Common myeloid progenitor, CD34-positive (primary cell): ENCODE data around the gene CREG1.

ENCODE experiments used
- CTCF ChIA-PET: fragments of 350-600 bp; sonication (Branson Sonifier 250); formaldehyde crosslinking; loops from one replicate; lab custom pipeline; 2021; ENCODE audit warnings: antibody characterized with exemption; lab: Charles Lee
- POLR2A ChIA-PET: fragments of 350-600 bp; sonication (Branson Sonifier 250); formaldehyde crosslinking; loops from one replicate; lab custom pipeline; 2021; ENCODE audit warnings: antibody characterized with exemption; lab: Charles Lee
- DNase-seq, 3 donors: peaks; one replicate each; pipeline versions ENCODE4 v3.0.0 to v3.0.0-alpha.2; 2013
- H3K27ac ChIP-seq, 2 experiments: 1 replicate in 1 of 2; 2 replicates in 1 of 2; pipeline ENCODE4 v1.7.0; 2013; ENCODE audit warnings: inconsistent platforms in 2 of 2, low read length in 2 of 2, mild to moderate bottlenecking in 2 of 2, low read depth in 1 of 2, moderate library complexity in 1 of 2; ENCODE audit not compliant: severe bottlenecking in 2 of 2, insufficient read depth in 1 of 2, poor library complexity in 1 of 2
- H3K27me3 ChIP-seq, 5 experiments: replicated peaks in 2 of 5; 1 replicate in 3 of 5; 2 replicates in 2 of 5; pipeline versions ENCODE4 v1.6.1 to v1.7.0; 2013; ENCODE audit warnings: low read length in 4 of 5, mild to moderate bottlenecking in 2 of 5, moderate library complexity in 2 of 5, inconsistent platforms in 1 of 5; ENCODE audit not compliant: insufficient read depth in 5 of 5, control insufficient read depth in 4 of 5
- H3K36me3 ChIP-seq, 4 experiments: 1 replicate in 2 of 4; 2 replicates in 2 of 4; pipeline versions ENCODE4 v1.6.1 to v1.7.0; 2013; ENCODE audit warnings: low read length in 3 of 4, control low read depth in 1 of 4, mild to moderate bottlenecking in 1 of 4; ENCODE audit not compliant: control insufficient read depth in 4 of 4, insufficient read depth in 4 of 4
- H3K4me1 ChIP-seq, 4 experiments: 1 replicate in 3 of 4; 2 replicates in 1 of 4; pipeline versions ENCODE4 v1.6.1 to v1.7.1; 2013; ENCODE audit warnings: low read length in 3 of 4, mild to moderate bottlenecking in 3 of 4, control low read depth in 1 of 4, inconsistent platforms in 1 of 4, moderate library complexity in 1 of 4; ENCODE audit not compliant: control insufficient read depth in 4 of 4, insufficient read depth in 4 of 4; ENCODE audit errors: control extremely low read depth in 1 of 4
- H3K4me3 ChIP-seq, 7 experiments: 1 replicate in 4 of 7; 2 replicates in 3 of 7; pipeline versions ENCODE4 v1.5.1 to v1.7.0; 2013; ENCODE audit warnings: mild to moderate bottlenecking in 7 of 7, low read length in 6 of 7, moderate library complexity in 6 of 7, inconsistent platforms in 2 of 7, low read depth in 2 of 7, control low read depth in 1 of 7; ENCODE audit not compliant: insufficient read depth in 4 of 7, control insufficient read depth in 1 of 7; ENCODE audit errors: extremely low read depth in 1 of 7
- H3K9me3 ChIP-seq, 5 experiments: 1 replicate in 4 of 5; 2 replicates in 1 of 5; pipeline versions ENCODE4 v1.6.1 to v1.7.1; 2013; ENCODE audit warnings: low read length in 4 of 5, mild to moderate bottlenecking in 2 of 5, inconsistent platforms in 1 of 5, low read depth in 1 of 5, moderate library complexity in 1 of 5; ENCODE audit not compliant: control insufficient read depth in 4 of 5, insufficient read depth in 2 of 5; ENCODE audit errors: control extremely low read depth in 1 of 5
- WGBS: methylation state at CpG from one replicate; pipeline ENCODE4 v1.1.5; 2013; ENCODE audit not compliant: insufficient coverage; 5-methylcytosine and 5-hydroxymethylcytosine counted together

CREG1 gene

DNA sequence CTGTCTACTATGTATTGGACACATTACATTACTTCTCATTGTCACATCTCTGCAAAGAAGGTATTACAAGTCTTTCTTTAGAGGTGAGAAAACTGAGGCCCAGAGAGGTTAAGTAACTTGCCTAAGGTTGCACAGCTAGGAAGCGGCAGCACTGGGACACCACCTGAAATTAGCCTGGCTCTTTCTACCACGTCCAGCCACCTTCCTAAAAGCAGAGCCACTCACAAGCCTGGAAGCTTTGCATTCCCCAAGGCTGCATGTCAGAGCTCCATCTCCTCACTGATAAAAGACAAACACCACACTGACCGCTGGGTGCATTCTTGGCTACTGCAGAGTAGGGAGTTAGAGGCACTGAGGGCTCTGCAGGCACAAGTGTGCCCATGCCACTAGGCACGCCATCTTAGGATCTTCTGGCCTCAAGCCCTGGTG, 37.7 kb downstream of the CREG1 start:
- Histone ChIP-seq H3K27ac (no peak overlapping the region), H3K36me3 (no peaks in the 10 kb centered on the region), H3K27me3 (no peaks in the 10 kb centered on the region), H3K9me3 (no peaks in the 10 kb centered on the region), H3K4me3 (no peak overlapping the region), H3K4me1 (peaks cover 0 to 3% (median 0%) of the 10 kb centered on the region in 4 experiments)
- DNase-seq: no peak
- POLR2A ChIA-PET: no interaction called here
- CTCF ChIA-PET: interaction anchor here (1.1 to 1.7 kb wide), 9 partner anchors 11 to 247 kb away, joined by 3 to 5 read pairs (median 3); no protein-coding TSS in a partner anchor
- WGBS: 98% methylated on average over 3 of the region's 4 CpGs

DNA sequence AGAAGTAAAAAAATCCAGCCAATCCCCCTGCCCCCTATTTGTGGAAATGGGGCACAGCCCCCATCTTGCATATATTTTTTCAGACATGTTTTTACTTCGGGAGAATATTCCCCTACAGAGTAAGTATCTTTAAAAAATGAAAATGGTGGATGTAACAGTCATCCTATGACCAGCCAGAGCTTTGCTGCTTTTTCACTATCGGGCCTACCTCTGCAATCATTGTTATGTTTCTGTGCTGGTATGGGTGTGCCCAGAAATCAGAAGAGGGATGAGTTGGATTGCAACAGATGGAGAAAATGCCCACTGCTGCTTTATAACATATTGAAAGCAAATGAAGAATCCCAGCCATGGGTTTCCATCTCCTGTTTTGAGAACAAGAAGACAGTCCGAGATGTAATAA, 38.1 kb downstream of the CREG1 start:
- no peak overlapping the region for H3K4me3 ChIP-seq
- H3K4me1 ChIP-seq: peaks cover 0 to 3% (median 0%) of the 10 kb centered on the region in 4 experiments
- no peaks in the 10 kb centered on the region for H3K27me3 ChIP-seq
- H3K27ac ChIP-seq: no peak overlapping the region
- no peaks in the 10 kb centered on the region for H3K36me3 ChIP-seq
- DNase-seq: no peak
- POLR2A ChIA-PET: no interaction called here
- H3K9me3 ChIP-seq: no peaks in the 10 kb centered on the region
- WGBS: 100% methylated on average over 1 of the region's 3 CpGs
- CTCF ChIA-PET: interaction anchor here (1.2 to 1.3 kb wide), 4 partner anchors 15 to 22 kb away, joined by 3 to 4 read pairs (median 3); no protein-coding TSS in a partner anchor

DNA sequence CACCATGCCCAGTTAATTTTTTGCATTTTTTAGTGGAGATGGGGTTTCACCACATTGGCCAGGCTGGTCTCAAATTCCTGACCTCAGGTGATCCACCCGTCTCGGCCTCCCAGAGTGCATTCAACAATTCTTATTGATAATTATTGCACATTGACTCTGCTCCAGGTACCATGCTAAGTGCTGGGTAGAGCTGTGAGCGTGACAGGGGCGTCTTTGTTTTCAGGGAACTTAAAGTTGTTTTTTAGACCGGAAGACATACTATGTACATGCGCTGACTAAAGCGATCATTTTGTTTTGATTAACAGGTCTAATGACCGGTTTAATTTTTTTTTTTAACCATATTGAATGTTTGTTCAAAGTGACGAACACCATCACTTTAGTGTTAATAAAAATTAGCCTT, 39.3 kb downstream of the CREG1 start:
- Histone ChIP-seq H3K27ac (no peak overlapping the region), H3K9me3 (no peaks in the 10 kb centered on the region), H3K4me1 (peaks cover 0 to 3% (median 0%) of the 10 kb centered on the region in 4 experiments), H3K27me3 (no peaks in the 10 kb centered on the region), H3K36me3 (no peaks in the 10 kb centered on the region), H3K4me3 (no peak overlapping the region)
- ChIA-PET CTCF (interaction anchor here (0.8 to 1.3 kb wide), 2 partner anchors 14 to 21 kb away, joined by 3 read pairs; no protein-coding TSS in a partner anchor), POLR2A (no interaction called here)
- WGBS: 95% methylated on average over 4 of the region's 9 CpGs
- no peak for DNase-seq

DNA sequence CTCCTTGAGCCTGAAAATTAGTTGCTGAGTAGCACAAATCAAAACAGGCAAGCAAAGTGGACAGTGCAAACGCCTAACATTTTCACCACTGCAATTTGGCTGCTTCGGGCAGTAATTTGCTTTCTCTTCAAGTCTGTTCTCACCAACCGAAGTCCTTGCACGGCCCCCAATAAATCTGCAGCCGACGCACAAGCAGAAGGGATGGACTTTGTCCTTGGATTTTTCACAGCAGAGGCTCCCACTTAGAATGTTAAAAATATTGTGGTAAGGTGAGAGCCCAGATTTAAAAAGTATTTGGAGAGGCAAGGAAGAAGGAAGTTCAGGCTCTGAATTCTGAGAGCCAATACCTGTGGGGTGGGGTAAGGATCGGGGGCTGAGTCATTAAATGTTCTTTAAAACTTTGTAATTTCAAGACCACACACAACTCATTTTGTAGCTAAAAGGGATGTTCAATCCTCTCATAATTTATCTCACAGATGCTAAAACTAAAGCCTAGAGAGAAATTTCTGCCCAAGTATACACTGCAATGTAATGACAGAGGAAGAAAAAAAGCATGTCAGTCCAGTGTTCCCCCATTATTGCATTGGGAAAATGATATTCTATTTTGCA, 41.4 kb downstream of the CREG1 start:
- H3K4me1 ChIP-seq: no peaks in the 10 kb centered on the region
- DNase-seq: no peak
- ChIA-PET POLR2A (no interaction called here), CTCF (no interaction called here)
- H3K36me3 ChIP-seq: no peaks in the 10 kb centered on the region
- WGBS: 92% methylated on average over 6 of the region's 7 CpGs
- no peaks in the 10 kb centered on the region for H3K27me3 ChIP-seq
- H3K4me3 ChIP-seq: no peak overlapping the region
- no peak overlapping the region for H3K27ac ChIP-seq
- no peaks in the 10 kb centered on the region for H3K9me3 ChIP-seq

DNA sequence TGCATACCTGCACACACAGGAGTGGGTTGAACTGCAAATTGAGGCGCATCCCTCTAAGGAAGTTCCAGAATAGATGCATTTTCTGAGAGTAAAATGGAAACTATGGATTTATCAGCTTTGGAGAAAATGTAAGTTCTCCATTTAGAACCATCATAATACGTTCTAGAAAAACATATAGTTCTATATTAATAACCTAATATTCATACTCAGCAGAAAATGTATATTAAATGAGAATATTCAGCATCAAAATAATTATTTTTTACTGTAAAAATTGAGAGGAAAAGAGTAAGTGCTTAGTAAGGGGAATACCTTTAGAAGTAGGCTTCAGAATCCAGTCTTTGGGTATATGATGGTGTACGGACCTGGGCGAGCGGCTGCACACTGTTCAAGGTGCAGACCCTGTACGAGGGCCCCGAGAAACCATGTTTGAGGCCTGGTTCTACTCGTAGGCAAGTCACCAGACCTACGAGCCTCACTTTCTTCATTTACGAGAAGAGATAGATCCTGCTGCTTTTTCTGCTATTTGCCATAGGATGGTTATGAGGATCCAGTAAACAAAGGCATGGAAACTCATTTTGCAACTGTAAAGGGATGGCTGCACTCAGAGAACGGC, 42.1 kb downstream of the CREG1 start:
- no peak for DNase-seq
- Histone ChIP-seq H3K9me3 (no peaks in the 10 kb centered on the region), H3K27ac (no peak overlapping the region), H3K36me3 (no peaks in the 10 kb centered on the region), H3K4me3 (no peak overlapping the region), H3K4me1 (no peaks in the 10 kb centered on the region), H3K27me3 (no peaks in the 10 kb centered on the region)
- ChIA-PET CTCF (interaction anchor here (0.9 kb wide), 1 partner anchor 46 kb away, joined by 3 read pairs; no protein-coding TSS in a partner anchor), POLR2A (no interaction called here)
- 95% methylated on average over 9 of the region's 11 CpGs for WGBS

DNA sequence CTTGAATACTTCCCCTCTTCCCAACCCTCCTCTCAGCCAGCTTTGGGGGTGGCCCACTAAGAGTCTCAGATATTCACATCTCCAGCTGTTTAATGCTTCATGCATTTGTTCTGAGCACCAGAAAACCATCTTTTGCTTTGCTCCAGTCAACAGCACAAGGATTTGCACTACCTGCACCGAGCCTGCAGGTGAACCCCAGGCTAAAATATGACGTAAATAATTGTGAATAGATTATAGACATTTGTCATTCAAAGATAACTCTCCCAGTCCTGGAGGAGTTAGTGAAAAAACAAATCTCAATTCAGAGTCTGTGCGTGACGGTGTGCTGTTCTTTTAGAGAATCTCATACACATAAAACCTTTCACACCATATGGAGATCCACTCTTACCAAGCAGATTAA, 42.7 kb downstream of the CREG1 start:
- no peaks in the 10 kb centered on the region for H3K36me3 ChIP-seq
- DNase-seq: no peak
- no peak overlapping the region for H3K27ac ChIP-seq
- H3K4me1 ChIP-seq: no peaks in the 10 kb centered on the region
- H3K9me3 ChIP-seq: no peaks in the 10 kb centered on the region
- CTCF ChIA-PET: interaction anchor here (0.9 kb wide), 1 partner anchor 46 kb away, joined by 3 read pairs; no protein-coding TSS in a partner anchor
- no peaks in the 10 kb centered on the region for H3K27me3 ChIP-seq
- H3K4me3 ChIP-seq: no peak overlapping the region
- POLR2A ChIA-PET: no interaction called here
- WGBS: 100% methylated on average over 2 of the region's 4 CpGs

DNA sequence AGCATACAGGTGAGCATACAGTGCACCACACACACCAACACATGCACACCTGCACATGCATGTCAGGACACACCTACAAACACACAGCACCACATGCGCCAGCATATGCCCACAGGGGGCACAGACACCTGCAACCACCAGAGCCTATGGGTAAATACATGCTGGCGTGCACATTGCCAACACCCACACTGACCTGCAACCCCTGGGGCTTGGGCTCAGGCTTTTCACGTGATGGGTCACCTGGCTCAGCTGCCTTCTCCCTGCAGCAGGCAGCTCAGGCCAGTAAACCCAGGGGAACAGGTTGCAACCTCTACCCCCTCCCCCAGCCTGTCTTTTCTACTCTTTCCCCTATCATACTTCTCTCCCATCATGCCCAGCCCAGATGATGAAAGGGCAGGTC, 43.3 kb downstream of the CREG1 start:
- WGBS: 100% methylated on average over 3 of the region's 3 CpGs
- POLR2A ChIA-PET: no interaction called here
- Histone ChIP-seq H3K27me3 (no peaks in the 10 kb centered on the region), H3K9me3 (no peaks in the 10 kb centered on the region), H3K27ac (no peak overlapping the region), H3K4me1 (no peaks in the 10 kb centered on the region), H3K4me3 (no peak overlapping the region), H3K36me3 (no peaks in the 10 kb centered on the region)
- CTCF ChIA-PET: interaction anchor here (0.9 kb wide), 1 partner anchor 47 kb away, joined by 3 read pairs; no protein-coding TSS in a partner anchor
- DNase-seq: no peak
